Activated T-helper 1 cell treated with anti-CD3 and anti-CD28 coated beads, Interleukin-2, amount 50 U/mL, for 16 hours (primary cell): ENCODE results near the gene USP17L24.
"Not testable (repeated sequence)": the region's sequence is repeated elsewhere in the genome, so short reads cannot be mapped to it uniquely, and the experiment has no call there.

Experiments used
- DNase-seq, 2 donors: peaks; one replicate each; pipeline ENCODE4 v3.0.0-alpha.2; 2020; ENCODE audit warnings: low read depth in 1 of 2, low spot score in 1 of 2

The USP17L24 gene

GRCh38 chr4:9324865-9325264 is at the start of gene USP17L24:
USP17L24 (plus strand) TSS chr4:9325165; CDS start chr4:9325165, 0 bp downstream.
- not testable (repeated sequence) for DNase-seq

GRCh38 chr4:9324191-9324590 is 774 bp upstream of the USP17L24 start:
- not testable (repeated sequence) for DNase-seq

GRCh38 chr4:9329611-9330010 is 4.6 kb downstream of the USP17L24 start, which contains the start of gene USP17L25:
USP17L25 (plus strand) TSS chr4:9329911; CDS start chr4:9329911, 0 bp downstream.
- not testable (repeated sequence) for DNase-seq

GRCh38 chr4:9334358-9334757 is 9.4 kb downstream of the USP17L24 start, which contains the start of gene USP17L26:
USP17L26 (plus strand) TSS chr4:9334658; CDS start chr4:9334658, 0 bp downstream.
- DNase-seq, result not testable (repeated sequence)

GRCh38 chr4:9339103-9339502 is 14.1 kb downstream of the USP17L24 start, which contains the start of gene USP17L5:
USP17L5 (plus strand) TSS chr4:9339403; CDS start chr4:9339403, 0 bp downstream.
- not testable (repeated sequence) for DNase-seq

- DNase-seq, result not testable (repeated sequence)
Measured at GRCh38 chr4:9343848-9344247, 18.9 kb downstream of the USP17L24 start, which contains the start of gene USP17L27. USP17L27 (plus strand) TSS chr4:9344148; CDS start chr4:9344148, 0 bp downstream.

GRCh38 chr4:9348593-9348992 is 23.6 kb downstream of the USP17L24 start, which contains the start of gene USP17L28:
USP17L28 (plus strand) TSS chr4:9348893; CDS start chr4:9348893, 0 bp downstream.
- DNase-seq, result not testable (repeated sequence)

- not testable (repeated sequence) for DNase-seq
Measured at GRCh38 chr4:9350866-9351265, 25.9 kb downstream of the USP17L24 start.

- DNase-seq, result not testable (repeated sequence)
Measured at GRCh38 chr4:9353338-9353737, 28.4 kb downstream of the USP17L24 start, which contains the start of gene USP17L29. USP17L29 (plus strand) TSS chr4:9353638; CDS start chr4:9353638, 0 bp downstream.

- DNase-seq, result not testable (repeated sequence)
Measured at GRCh38 chr4:9362829-9363228, 37.9 kb downstream of the USP17L24 start, which contains the start of gene USP17L30. USP17L30 (plus strand) TSS chr4:9363129; CDS start chr4:9363129, 0 bp downstream.
